KMS-11 (cell line): ENCODE data around the gene SCUBE1.

Experiments
- H2AFZ ChIP-seq: fragments of 200-600 bp; sonication (generic); 2 replicates; pipeline ENCODE4 v1.6.1; 2016; ENCODE audit warnings: antibody characterized with exemption, mixed run types, low read depth
- H3K27ac ChIP-seq: fragments of 200-600 bp; sonication (generic); 2 replicates; pipeline ENCODE4 v1.6.1; 2016; ENCODE audit warnings: mild to moderate bottlenecking, mixed run types
- H3K27me3 ChIP-seq: fragments of 200-600 bp; sonication (generic); 2 replicates; pipeline ENCODE4 v1.6.1; 2017; ENCODE audit warnings: mild to moderate bottlenecking, low read depth, mixed run types, moderate library complexity; ENCODE audit not compliant: insufficient read depth
- H3K36me3 ChIP-seq: fragments of 200-600 bp; sonication (generic); 2 replicates; pipeline ENCODE4 v1.6.1; 2017; ENCODE audit warnings: mild to moderate bottlenecking, mixed run types; ENCODE audit not compliant: insufficient read depth
- H3K4me1 ChIP-seq: fragments of 200-600 bp; sonication (generic); 2 replicates; pipeline ENCODE4 v1.6.1; 2016; ENCODE audit warnings: mild to moderate bottlenecking, low read depth, mixed run types; ENCODE audit not compliant: poor library complexity, severe bottlenecking
- H3K4me2 ChIP-seq: fragments of 200-600 bp; sonication (generic); 2 replicates; pipeline ENCODE4 v1.7.0; 2016; ENCODE audit warnings: mild to moderate bottlenecking, mixed run types
- H3K4me3 ChIP-seq: fragments of 200-600 bp; sonication (generic); IDR thresholded peaks from 2 replicates; pipeline ENCODE4 v1.6.1; 2017; ENCODE audit warnings: low read depth, low read length, mixed read lengths; ENCODE audit not compliant: insufficient read depth
- H3K79me2 ChIP-seq: fragments of 200-600 bp; sonication (generic); 2 replicates; pipeline ENCODE4 v1.6.1; 2016; ENCODE audit warnings: low read depth, mixed run types; ENCODE audit not compliant: insufficient read depth
- H3K9ac ChIP-seq: fragments of 200-600 bp; sonication (generic); 2 replicates; pipeline ENCODE4 v1.6.1; 2016; ENCODE audit warnings: mild to moderate bottlenecking, mixed run types
- H4K20me1 ChIP-seq: fragments of 200-600 bp; sonication (generic); 2 replicates; pipeline ENCODE4 v1.6.1; 2016; ENCODE audit warnings: mild to moderate bottlenecking, mixed run types; ENCODE audit not compliant: insufficient read depth
- CTCF ChIP-seq: fragments of 200-600 bp; sonication (generic); conservative IDR thresholded peaks from 2 replicates; pipeline ENCODE4 v1.6.1; 2017; ENCODE audit warnings: low read depth, mild to moderate bottlenecking, antibody characterized with exemption, low read length, moderate library complexity, mixed read lengths

The SCUBE1 gene

GRCh38 chr22:43260331-43261231, 82.6 kb downstream of the SCUBE1 start:
- no peak for TF ChIP-seq CTCF
- H3K36me3 ChIP-seq = no peaks in the 10 kb centered on the region
- no peak overlapping the region for H3K4me3 ChIP-seq
- H3K27me3 ChIP-seq = peaks cover 6% of the 10 kb centered on the region
- no peak overlapping the region for H3K27ac ChIP-seq
- no peaks in the 10 kb centered on the region for H3K79me2 ChIP-seq
- H3K4me2 ChIP-seq = no peak overlapping the region
- peaks cover 26% of the 10 kb centered on the region for H3K4me1 ChIP-seq
- no peaks in the 10 kb centered on the region for H4K20me1 ChIP-seq
- H2AFZ ChIP-seq = no peak overlapping the region
- no peak overlapping the region for H3K9ac ChIP-seq

GRCh38 chr22:43257961-43258360, 85.2 kb downstream of the SCUBE1 start:
- H2AFZ ChIP-seq = no peak overlapping the region
- H3K27ac ChIP-seq = no peak overlapping the region
- H3K36me3 ChIP-seq = no peaks in the 10 kb centered on the region
- H3K4me3 ChIP-seq = no peak overlapping the region
- H4K20me1 ChIP-seq = no peaks in the 10 kb centered on the region
- no peak overlapping the region for H3K4me2 ChIP-seq
- no peak for TF ChIP-seq CTCF
- H3K27me3 ChIP-seq = peaks cover 14% of the 10 kb centered on the region
- H3K4me1 ChIP-seq = peaks cover 5% of the 10 kb centered on the region
- H3K79me2 ChIP-seq = no peaks in the 10 kb centered on the region
- H3K9ac ChIP-seq = no peak overlapping the region

- Histone ChIP-seq H3K79me2 (no peaks in the 10 kb centered on the region), H4K20me1 (no peaks in the 10 kb centered on the region), H3K9ac (no peak overlapping the region), H3K4me3 (no peak overlapping the region), H3K27ac (no peak overlapping the region), H3K27me3 (peaks cover 14% of the 10 kb centered on the region), H3K4me2 (no peak overlapping the region), H3K4me1 (peaks cover 1% of the 10 kb centered on the region), H2AFZ (no peak overlapping the region), H3K36me3 (no peaks in the 10 kb centered on the region)
- no peak for TF ChIP-seq CTCF
Measured at GRCh38 chr22:43257549-43257948, 85.6 kb downstream of the SCUBE1 start.

- no peak for TF ChIP-seq CTCF
- Histone ChIP-seq H3K9ac (no peak overlapping the region), H3K27ac (no peak overlapping the region), H4K20me1 (no peaks in the 10 kb centered on the region), H3K4me3 (no peak overlapping the region), H3K36me3 (no peaks in the 10 kb centered on the region), H3K79me2 (no peaks in the 10 kb centered on the region), H2AFZ (no peak overlapping the region), H3K4me2 (no peak overlapping the region), H3K27me3 (peaks cover 14% of the 10 kb centered on the region), H3K4me1 (no peaks in the 10 kb centered on the region)
Measured at GRCh38 chr22:43256976-43257545, 86.1 kb downstream of the SCUBE1 start.
